Right lobe of liver (tissue), 4 donors: ENCODE results near the gene FLCN.

Experiments
- CTCF ChIP-seq, 4 donors: fragments of 200-600 bp in 3 of 4; fragments of 450-650 bp in 1 of 4; IDR thresholded peaks; one replicate each; pipeline versions ENCODE4 v1.5.1 to v1.8.0; 2016 to 2022; ENCODE audit warnings: antibody characterized with exemption in 4 of 4, mild to moderate bottlenecking in 2 of 4
- POLR2A ChIP-seq: fragments of 450-650 bp; IDR thresholded peaks from one replicate; pipeline ENCODE4 v1.6.1; 2017; ENCODE audit warnings: antibody characterized with exemption, mild to moderate bottlenecking
- donor health status: DM: no; HTN: no; CAD: no.
- donor health status: DM: no; HTN: no; CAD: no.
- donor health status: DM: no; HTN: yes; CAD: no.

- TF ChIP-seq CTCF (IDR thresholded peaks at IDR 0.05) (no peak), POLR2A (no peak)
Observed at GRCh38 chr17:17256316-17256715, 19.3 kb upstream of the FLCN start.
